ENCODE results near the gene KNDC1.
"Not testable (repeated sequence)": the region's sequence is repeated elsewhere in the genome, so short reads cannot be mapped to it uniquely, and the experiment has no call there.

Gene KNDC1

GRCh38 chr10:133135116-133135465 lies 24.9 kb upstream of the KNDC1 start:
- no peak overlapping the region for H3K4me3 ChIP-seq (ENCODE audit: low read depth, low read length)
- no peak for DNase-seq (ENCODE audit: low read depth)

DNA sequence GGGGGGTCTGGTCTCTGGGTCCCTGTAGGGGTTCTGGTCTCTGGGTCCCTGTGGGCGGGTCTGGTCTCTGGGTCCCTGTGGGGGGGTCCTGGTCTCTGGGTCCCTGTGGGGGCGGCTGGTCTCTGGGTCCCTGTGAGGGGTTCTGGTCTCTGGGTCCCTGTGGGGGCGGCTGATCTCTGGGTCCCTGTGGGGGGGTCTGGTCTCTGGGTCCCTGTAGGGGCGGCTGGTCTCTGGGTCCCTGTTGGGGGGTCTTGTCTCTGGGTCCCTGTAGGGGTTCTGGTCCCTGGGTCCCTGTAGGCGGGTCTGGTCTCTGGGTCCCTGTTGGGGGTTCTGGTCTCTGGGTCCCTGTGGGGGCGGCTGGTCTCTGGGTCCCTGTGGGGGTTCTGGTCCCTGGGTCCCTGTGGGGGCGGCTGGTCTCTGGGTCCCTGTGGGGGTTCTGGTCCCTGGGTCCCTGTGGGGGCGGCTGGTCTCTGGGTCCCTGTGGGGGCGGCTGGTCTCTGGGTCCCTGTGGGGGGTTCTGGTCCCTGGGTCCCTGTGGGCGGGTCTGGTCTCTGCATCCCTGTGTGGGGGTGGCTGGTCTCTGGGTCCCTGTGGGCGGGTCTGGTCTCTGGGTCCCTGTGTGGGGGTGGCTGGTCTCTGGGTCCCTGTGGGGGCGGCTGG lies 22.4 kb upstream of the KNDC1 start:
- not testable (repeated sequence) for H3K4me3 ChIP-seq (ENCODE audit: low read depth, low read length); DNase-seq (ENCODE audit: low read depth)

- DNase-seq (ENCODE audit: low read depth) = no peak
- H3K4me3 ChIP-seq (ENCODE audit: low read depth, low read length) = no peak overlapping the region
Observed at GRCh38 chr10:133139551-133140065, 20.4 kb upstream of the KNDC1 start.

DNA sequence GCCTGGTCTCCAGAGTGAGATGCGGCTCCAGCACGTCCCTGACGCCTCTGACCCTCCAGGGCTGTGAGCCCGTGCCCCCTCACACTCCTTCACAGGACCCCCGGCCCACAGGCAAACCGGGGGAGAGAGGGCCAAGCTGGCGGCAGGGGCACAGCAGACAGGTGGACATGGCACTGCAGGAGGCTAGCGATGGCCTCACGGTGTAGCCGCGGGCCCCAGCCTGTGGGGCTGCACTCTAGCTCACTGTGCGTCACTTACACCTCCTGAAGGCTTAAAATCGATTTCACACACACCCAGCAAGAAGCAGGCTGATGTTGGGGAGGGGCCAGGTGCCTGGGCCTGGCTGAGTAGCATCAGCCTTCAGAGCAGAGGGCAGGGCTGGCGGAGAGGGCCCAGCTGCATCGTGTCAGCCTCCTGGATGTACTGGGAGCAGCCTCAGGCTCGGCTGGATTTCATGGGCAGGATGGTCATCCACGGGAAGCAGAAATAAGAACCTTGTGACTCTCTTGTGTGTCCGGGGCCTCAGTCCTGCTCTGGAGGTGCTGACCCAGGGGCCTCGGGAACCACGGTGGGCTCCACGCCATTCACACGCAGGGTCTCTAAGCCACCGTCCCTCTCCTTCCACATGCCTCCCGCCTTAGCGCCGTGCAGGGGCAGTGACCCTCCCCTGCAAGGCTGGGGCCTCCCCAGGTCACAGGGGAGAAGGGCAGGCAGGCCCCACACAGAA lies 19.4 kb upstream of the KNDC1 start:
- H3K4me3 ChIP-seq (ENCODE audit: low read depth, low read length) = no peak overlapping the region
- DNase-seq (ENCODE audit: low read depth) = no peak

DNA sequence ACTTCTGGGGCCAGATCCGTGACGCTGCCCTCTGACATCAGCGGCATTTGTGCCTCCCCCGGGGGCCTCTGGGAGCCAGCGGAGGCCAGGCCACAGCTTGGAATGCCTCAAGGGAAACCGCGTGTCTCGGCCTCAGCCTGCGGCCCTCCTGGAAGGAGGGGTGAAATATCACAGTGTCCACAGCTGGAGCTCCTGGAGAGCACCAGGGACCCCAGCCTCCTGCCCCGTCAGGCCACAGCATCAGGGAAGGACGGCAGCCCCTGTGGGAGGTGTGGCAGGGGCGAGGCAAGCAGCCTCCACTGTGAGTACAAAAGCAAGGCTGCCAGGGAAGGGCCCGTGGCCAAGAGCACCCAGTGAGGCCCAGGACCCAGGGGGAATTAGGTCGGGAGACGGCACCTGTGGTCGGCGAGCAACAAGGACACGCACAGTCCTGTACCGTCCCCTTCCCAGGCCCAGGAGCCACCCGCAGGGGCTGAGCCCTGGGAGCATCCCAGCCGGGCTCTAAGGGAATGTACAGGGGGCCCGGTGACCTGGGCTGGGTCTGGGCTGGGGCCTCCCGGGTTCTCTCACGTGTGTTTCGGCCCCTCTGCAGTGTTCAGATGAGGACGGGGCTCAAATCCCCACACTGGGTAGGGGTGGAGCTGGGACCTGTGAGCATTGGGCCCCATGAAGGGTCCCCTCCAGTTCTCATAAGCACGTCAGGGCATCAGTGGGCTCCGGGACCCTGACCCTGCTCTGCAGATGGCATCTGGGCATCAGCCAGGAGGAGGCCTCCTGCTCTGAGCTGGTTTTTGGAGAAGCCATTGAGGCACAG lies 18.7 kb upstream of the KNDC1 start:
- no peak for DNase-seq (ENCODE audit: low read depth)
- H3K4me3 ChIP-seq (ENCODE audit: low read depth, low read length) = no peak overlapping the region

- no peak for DNase-seq (ENCODE audit: low read depth)
- no peak overlapping the region for H3K4me3 ChIP-seq (ENCODE audit: low read depth, low read length)
Observed at GRCh38 chr10:133141958-133142340, 18.1 kb upstream of the KNDC1 start.

- no peak for DNase-seq (ENCODE audit: low read depth)
Observed at GRCh38 chr10:133142523-133143199, 17.4 kb upstream of the KNDC1 start.

GRCh38 chr10:133143200-133143533 lies 16.9 kb upstream of the KNDC1 start:
- no peak overlapping the region for H3K4me3 ChIP-seq (ENCODE audit: low read depth, low read length)
- DNase-seq (ENCODE audit: low read depth) = no peak

More at GRCh38 chr10:133142523-133143199, 17.4 kb upstream of the KNDC1 start:
- H3K4me3 ChIP-seq (ENCODE audit: low read depth, low read length) = no peak overlapping the region

- DNase-seq (ENCODE audit: low read depth) = no peak
- H3K4me3 ChIP-seq (ENCODE audit: low read depth, low read length) = no peak overlapping the region
Observed at GRCh38 chr10:133143546-133143945, 16.5 kb upstream of the KNDC1 start.

DNA sequence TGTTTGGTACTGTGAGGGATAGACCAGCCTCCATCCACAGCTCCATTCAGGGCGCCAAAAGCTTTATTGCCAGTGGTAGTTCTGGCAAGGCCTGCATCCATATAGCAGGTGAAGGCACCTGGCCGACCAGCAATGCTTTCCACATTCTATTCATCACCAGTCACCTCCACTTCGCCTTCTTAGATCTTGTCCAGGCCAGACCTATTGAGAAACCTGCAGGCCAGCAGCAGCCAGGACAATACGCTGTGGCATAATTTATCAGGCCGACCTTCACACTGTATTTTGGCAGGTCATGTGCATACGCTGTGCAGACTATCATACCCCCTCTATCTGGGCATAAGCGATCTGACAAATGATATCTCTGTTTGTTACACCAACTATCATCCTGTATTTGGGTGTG lies 15.2 kb upstream of the KNDC1 start:
- no peak overlapping the region for H3K4me3 ChIP-seq (ENCODE audit: low read depth, low read length)
- no peak for DNase-seq (ENCODE audit: low read depth)

GRCh38 chr10:133150226-133150625 lies 9.8 kb upstream of the KNDC1 start:
- H3K4me3 ChIP-seq (ENCODE audit: low read depth, low read length) = no peak overlapping the region
- DNase-seq (ENCODE audit: low read depth) = no peak

- no peak for DNase-seq (ENCODE audit: low read depth)
- H3K4me3 ChIP-seq (ENCODE audit: low read depth, low read length) = no peak overlapping the region
Observed at GRCh38 chr10:133150656-133151055, 9.4 kb upstream of the KNDC1 start.

- not testable (repeated sequence) for DNase-seq (ENCODE audit: low read depth)
Observed at GRCh38 chr10:133151071-133151470, 8.9 kb upstream of the KNDC1 start.

GRCh38 chr10:133151543-133151972 lies 8.5 kb upstream of the KNDC1 start:
- H3K4me3 ChIP-seq (ENCODE audit: low read depth, low read length) = no peak overlapping the region
- DNase-seq (ENCODE audit: low read depth) = no peak

More at GRCh38 chr10:133151071-133151470, 8.9 kb upstream of the KNDC1 start:
- not testable (repeated sequence) for H3K4me3 ChIP-seq (ENCODE audit: low read depth, low read length)

DNA sequence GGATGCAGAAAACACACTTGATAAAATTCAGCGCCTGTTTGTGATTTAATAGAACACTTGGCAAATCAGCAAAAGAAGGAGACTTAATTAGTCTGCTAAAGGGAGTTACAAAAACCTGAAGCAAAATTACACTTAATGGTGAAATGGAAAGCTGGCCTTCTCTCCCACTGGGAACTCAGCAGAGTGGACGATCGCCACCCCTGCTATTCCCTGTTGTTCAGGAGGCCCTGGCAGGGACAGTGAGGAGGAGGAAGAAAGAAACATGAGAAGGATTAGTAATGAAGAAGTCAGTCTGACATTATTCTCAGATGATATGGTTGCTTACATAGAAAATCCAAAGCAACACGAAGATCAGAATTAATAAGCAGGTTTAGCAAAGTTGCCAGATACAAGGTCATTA lies 5.6 kb upstream of the KNDC1 start:
- no peak for DNase-seq (ENCODE audit: low read depth)
- no peak overlapping the region for H3K4me3 ChIP-seq (ENCODE audit: low read depth, low read length)

- DNase-seq (ENCODE audit: low read depth) = no peak
Observed at GRCh38 chr10:133154996-133155778, 4.8 kb upstream of the KNDC1 start.

DNA sequence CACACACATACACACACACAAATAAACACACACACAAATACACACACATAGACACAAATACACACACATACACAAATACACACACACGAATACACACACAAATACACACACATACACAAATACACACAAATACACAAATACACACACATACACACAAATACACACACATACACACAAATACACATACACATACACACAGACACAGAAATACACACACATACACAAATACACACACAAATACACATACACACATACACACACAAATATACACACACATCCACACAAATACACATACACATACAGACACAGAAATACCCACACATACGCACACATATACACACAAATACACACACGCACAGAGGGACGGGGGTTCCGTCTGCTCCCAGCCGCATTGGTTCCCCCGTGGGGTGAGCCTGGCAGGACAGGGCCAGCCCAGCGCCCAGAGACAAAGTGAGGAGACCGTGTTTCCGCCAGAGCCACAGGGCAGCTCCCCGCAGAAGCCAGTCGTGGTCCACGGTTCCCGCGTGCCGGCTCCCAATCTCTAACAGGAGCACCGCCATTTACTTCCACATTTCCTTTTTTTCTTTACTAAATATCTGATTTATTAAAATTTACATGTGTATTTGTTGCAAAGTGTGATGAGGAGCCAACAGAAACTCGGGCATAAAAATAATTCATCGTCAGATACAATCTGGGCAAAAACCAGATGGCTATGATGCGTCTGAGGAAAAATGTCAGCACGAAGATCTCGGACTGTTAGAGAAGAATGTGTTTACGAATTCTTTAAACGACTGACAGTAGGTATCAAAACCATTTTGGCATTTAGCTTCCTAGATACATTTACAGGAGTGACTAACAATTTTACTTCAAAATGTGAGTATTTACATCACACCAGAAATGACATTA lies 3.1 kb upstream of the KNDC1 start:
- DNase-seq (ENCODE audit: low read depth) = no peak

More at GRCh38 chr10:133154996-133155778, 4.8 kb upstream of the KNDC1 start:
- no peak overlapping the region for H3K4me3 ChIP-seq (ENCODE audit: low read depth, low read length)

More for the DNA sequence above, 3.1 kb upstream of the KNDC1 start:
- no peak overlapping the region for H3K4me3 ChIP-seq (ENCODE audit: low read depth, low read length)
